Measurements from ENCODE around the gene LGALS1. TPM values are rescaled to one million over a fixed set of nuclear protein-coding genes. Genes with fewer than 3 reads are reported as not detected.

The LGALS1 gene
- total RNA-seq (1,000 to 10,000 TPM; 1,050 to 1,178 TPM), polyA plus RNA-seq (1,000 to 10,000 TPM; 1,845 to 3,139 TPM)
- long read RNA-seq, donor 1, transcript LGALS1-201 (4 exons, 560 nt) = major isoform, 135 of 158 reads
- long read RNA-seq, donor 1, partial matches to known transcripts = 17 of 158 reads
- long read RNA-seq, donor 1, other reads (novel, unspliced or antisense) = 6 of 158 reads
- long read RNA-seq, donor 2, transcript LGALS1-201 (4 exons, 560 nt) = major isoform, 122 of 136 reads
- long read RNA-seq, donor 2, partial matches to known transcripts = 11 of 136 reads
- long read RNA-seq, donor 2, other reads (novel, unspliced or antisense) = 3 of 136 reads

GRCh38 chr22:37674951-37675929 lies at the start of gene LGALS1:
Gene LGALS1 (plus strand): TSS chr22:37675636. CDS start chr22:37675703, 67 bp downstream.
- no peaks in the 10 kb centered on the region for H3K9me3 ChIP-seq (ENCODE audit: control insufficient read depth, low read length)
- intact Hi-C loops (cut with DNase I) = no loop called here
- H3K4me1 ChIP-seq (ENCODE audit: control insufficient read depth in 1 of 2, insufficient read depth in 2 of 2, low read length in 2 of 2) = no peaks in the 10 kb centered on the region
- 0 to 1% methylated on average over 33 to 34 of the region's 34 CpGs for WGBS, 2 donors
- H3K36me3 ChIP-seq (ENCODE audit: control insufficient read depth in 1 of 2, insufficient read depth in 2 of 2, low read length in 1 of 2) = no peaks in the 10 kb centered on the region
- H3K27me3 ChIP-seq (ENCODE audit: control insufficient read depth in 1 of 2, insufficient read depth in 2 of 2, low read length in 1 of 2) = no peaks in the 10 kb centered on the region
- peak within 1 kb of the TSS; percentile 60 to 65 for H3K4me3 ChIP-seq (ENCODE audit: low read length in 2 of 2)
- ATAC-seq (ENCODE audit: low FRiP score) (peak; percentile 93), DNase-seq (peak; percentile 98)
- peak within 1 kb of the TSS in 1 of 2 donors; percentile 77 for H3K27ac ChIP-seq (ENCODE audit: low read depth in 1 of 2, low read length in 2 of 2)

DNA sequence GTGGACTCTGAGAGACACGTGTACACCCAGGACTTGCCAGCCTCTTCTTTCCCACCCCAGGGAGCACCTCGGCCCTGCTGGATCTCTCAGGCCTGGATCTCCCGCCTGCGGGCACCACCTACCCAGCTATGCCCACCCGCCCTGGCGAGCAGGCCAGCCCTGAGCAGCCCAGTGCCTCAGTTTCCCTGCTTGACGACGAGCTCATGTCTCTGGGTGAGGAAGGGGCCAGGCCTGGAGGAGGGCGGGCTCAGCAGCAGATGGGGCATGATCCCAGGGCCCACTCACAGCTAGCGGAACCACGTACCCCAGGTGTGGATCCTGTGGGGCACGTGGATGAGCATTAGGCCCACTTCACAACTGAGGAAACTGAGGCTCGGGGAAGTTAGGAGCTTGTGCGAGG lies 49.7 kb upstream of the LGALS1 start:
- H3K4me1 ChIP-seq (ENCODE audit: control insufficient read depth in 1 of 2, insufficient read depth in 2 of 2, low read length in 2 of 2) = no peaks in the 10 kb centered on the region
- H3K36me3 ChIP-seq (ENCODE audit: control insufficient read depth in 1 of 2, insufficient read depth in 2 of 2, low read length in 1 of 2) = no peaks in the 10 kb centered on the region
- H3K4me3 ChIP-seq (ENCODE audit: low read length in 2 of 2) = no peak overlapping the region
- DNase-seq (no peak), ATAC-seq (ENCODE audit: low FRiP score) (no peak)
- H3K27me3 ChIP-seq (ENCODE audit: control insufficient read depth in 1 of 2, insufficient read depth in 2 of 2, low read length in 1 of 2) = no peaks in the 10 kb centered on the region
- WGBS, 2 donors = 70 to 73% methylated on average over 14 of the region's 14 CpGs
- intact Hi-C loops (cut with DNase I) = no loop called here
- H3K27ac ChIP-seq (ENCODE audit: low read depth in 1 of 2, low read length in 2 of 2) = peak overlapping the region; percentile 3 to 49
- no peaks in the 10 kb centered on the region for H3K9me3 ChIP-seq (ENCODE audit: control insufficient read depth, low read length)

GRCh38 chr22:37626144-37626543 lies 49.3 kb upstream of the LGALS1 start:
- DNase-seq (peak; percentile 86 to 91), ATAC-seq (ENCODE audit: low FRiP score) (peak; percentile 67)
- intact Hi-C loops (cut with DNase I) = no loop called here
- H3K36me3 ChIP-seq (ENCODE audit: control insufficient read depth in 1 of 2, insufficient read depth in 2 of 2, low read length in 1 of 2) = no peaks in the 10 kb centered on the region
- H3K27ac ChIP-seq (ENCODE audit: low read depth in 1 of 2, low read length in 2 of 2) = peak overlapping the region; percentile 3 to 66
- WGBS, 2 donors = 13 to 14% methylated on average over 11 of the region's 11 CpGs
- no peaks in the 10 kb centered on the region for H3K27me3 ChIP-seq (ENCODE audit: control insufficient read depth in 1 of 2, insufficient read depth in 2 of 2, low read length in 1 of 2)
- no peaks in the 10 kb centered on the region for H3K4me1 ChIP-seq (ENCODE audit: control insufficient read depth in 1 of 2, insufficient read depth in 2 of 2, low read length in 2 of 2)
- no peaks in the 10 kb centered on the region for H3K9me3 ChIP-seq (ENCODE audit: control insufficient read depth, low read length)
- H3K4me3 ChIP-seq (ENCODE audit: low read length in 2 of 2) = no peak overlapping the region

- DNase-seq (no peak), ATAC-seq (ENCODE audit: low FRiP score) (no peak)
- Histone ChIP-seq H3K27ac (ENCODE audit: low read depth in 1 of 2, low read length in 2 of 2) (peak overlapping the region in 1 of 2 donors; percentile 66), H3K27me3 (ENCODE audit: control insufficient read depth in 1 of 2, insufficient read depth in 2 of 2, low read length in 1 of 2) (no peaks in the 10 kb centered on the region), H3K4me3 (ENCODE audit: low read length in 2 of 2) (no peak overlapping the region), H3K9me3 (ENCODE audit: control insufficient read depth, low read length) (no peaks in the 10 kb centered on the region), H3K4me1 (ENCODE audit: control insufficient read depth in 1 of 2, insufficient read depth in 2 of 2, low read length in 2 of 2) (no peaks in the 10 kb centered on the region), H3K36me3 (ENCODE audit: control insufficient read depth in 1 of 2, insufficient read depth in 2 of 2, low read length in 1 of 2) (no peaks in the 10 kb centered on the region)
- WGBS, 2 donors = 67 to 68% methylated on average over 13 of the region's 13 CpGs
- intact Hi-C loops (cut with DNase I) = no loop called here
These were observed 48.8 kb upstream of the LGALS1 start for GRCh38 chr22:37626556-37627075.

DNA sequence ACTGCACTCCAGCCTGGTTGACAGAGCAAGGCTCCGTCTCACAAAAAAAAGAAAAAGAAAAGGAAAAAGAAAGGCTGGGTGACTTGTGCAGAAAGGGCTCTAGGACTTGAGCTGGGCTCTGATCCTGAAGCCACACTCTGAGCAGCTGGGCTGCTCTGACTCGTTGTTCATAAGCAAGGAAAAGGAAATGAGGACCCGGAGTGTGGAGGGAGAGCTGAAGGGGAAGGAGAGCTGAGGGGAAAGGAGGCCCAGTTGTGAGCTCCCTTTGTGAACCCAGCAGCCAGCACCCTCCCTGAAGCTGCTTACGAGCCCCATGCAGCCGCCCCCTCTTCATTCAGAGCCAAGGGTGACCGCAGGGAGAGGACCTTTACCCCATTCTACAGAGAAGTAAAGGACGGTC lies 48.3 kb upstream of the LGALS1 start:
- H3K27ac ChIP-seq (ENCODE audit: low read depth in 1 of 2, low read length in 2 of 2) = no peak overlapping the region
- H3K9me3 ChIP-seq (ENCODE audit: control insufficient read depth, low read length) = no peaks in the 10 kb centered on the region
- H3K36me3 ChIP-seq (ENCODE audit: control insufficient read depth in 1 of 2, insufficient read depth in 2 of 2, low read length in 1 of 2) = no peaks in the 10 kb centered on the region
- intact Hi-C loops (cut with DNase I) = no loop called here
- 76 to 79% methylated on average over 6 to 7 of the region's 7 CpGs for WGBS, 2 donors
- H3K27me3 ChIP-seq (ENCODE audit: control insufficient read depth in 1 of 2, insufficient read depth in 2 of 2, low read length in 1 of 2) = no peaks in the 10 kb centered on the region
- H3K4me3 ChIP-seq (ENCODE audit: low read length in 2 of 2) = no peak overlapping the region
- H3K4me1 ChIP-seq (ENCODE audit: control insufficient read depth in 1 of 2, insufficient read depth in 2 of 2, low read length in 2 of 2) = no peaks in the 10 kb centered on the region
- DNase-seq (no peak), ATAC-seq (ENCODE audit: low FRiP score) (no peak)

GRCh38 chr22:37627545-37627944 lies 47.9 kb upstream of the LGALS1 start:
- H3K27me3 ChIP-seq (ENCODE audit: control insufficient read depth in 1 of 2, insufficient read depth in 2 of 2, low read length in 1 of 2) = no peaks in the 10 kb centered on the region
- H3K9me3 ChIP-seq (ENCODE audit: control insufficient read depth, low read length) = no peaks in the 10 kb centered on the region
- H3K36me3 ChIP-seq (ENCODE audit: control insufficient read depth in 1 of 2, insufficient read depth in 2 of 2, low read length in 1 of 2) = no peaks in the 10 kb centered on the region
- DNase-seq (no peak), ATAC-seq (ENCODE audit: low FRiP score) (no peak)
- no peaks in the 10 kb centered on the region for H3K4me1 ChIP-seq (ENCODE audit: control insufficient read depth in 1 of 2, insufficient read depth in 2 of 2, low read length in 2 of 2)
- WGBS, 2 donors = 81 to 86% methylated on average over 5 to 6 of the region's 6 CpGs
- no peak overlapping the region for H3K27ac ChIP-seq (ENCODE audit: low read depth in 1 of 2, low read length in 2 of 2)
- H3K4me3 ChIP-seq (ENCODE audit: low read length in 2 of 2) = no peak overlapping the region
- intact Hi-C loops (cut with DNase I) = no loop called here

- H3K27ac ChIP-seq (ENCODE audit: low read depth in 1 of 2, low read length in 2 of 2) = no peak overlapping the region
These were observed 46.6 kb upstream of the LGALS1 start for GRCh38 chr22:37628830-37629229.

DNA sequence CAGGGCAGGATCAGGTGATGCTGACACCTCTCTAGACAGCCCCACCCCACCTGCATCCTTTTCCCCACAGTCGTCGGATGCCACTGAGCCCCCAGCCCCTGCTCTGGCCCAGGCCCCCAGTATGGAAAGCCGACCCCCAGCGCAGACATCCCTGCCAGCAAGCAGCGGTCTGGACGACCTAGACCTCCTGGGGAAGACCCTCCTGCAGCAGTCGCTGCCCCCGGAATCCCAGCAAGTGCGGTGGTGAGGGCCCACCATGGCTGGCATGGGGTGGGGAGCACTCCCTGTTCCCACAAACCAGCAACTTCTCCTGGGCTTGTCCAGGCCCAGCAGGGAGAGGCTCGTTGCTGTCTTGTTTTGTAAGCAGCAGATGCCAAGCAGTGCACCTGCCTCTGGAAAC lies 45.5 kb upstream of the LGALS1 start:
- ATAC-seq (ENCODE audit: low FRiP score) (no peak), DNase-seq (no peak)
- no peak overlapping the region for H3K27ac ChIP-seq (ENCODE audit: low read depth in 1 of 2, low read length in 2 of 2)
- WGBS, 2 donors = 90 to 92% methylated on average over 10 of the region's 10 CpGs
- H3K4me1 ChIP-seq (ENCODE audit: control insufficient read depth in 1 of 2, insufficient read depth in 2 of 2, low read length in 2 of 2) = no peaks in the 10 kb centered on the region
- no peak overlapping the region for H3K4me3 ChIP-seq (ENCODE audit: low read length in 2 of 2)
- no peaks in the 10 kb centered on the region for H3K36me3 ChIP-seq (ENCODE audit: control insufficient read depth in 1 of 2, insufficient read depth in 2 of 2, low read length in 1 of 2)
- intact Hi-C loops (cut with DNase I) = no loop called here
- no peaks in the 10 kb centered on the region for H3K9me3 ChIP-seq (ENCODE audit: control insufficient read depth, low read length)
- H3K27me3 ChIP-seq (ENCODE audit: control insufficient read depth in 1 of 2, insufficient read depth in 2 of 2, low read length in 1 of 2) = no peaks in the 10 kb centered on the region

More at GRCh38 chr22:37628830-37629229, 46.6 kb upstream of the LGALS1 start:
- no peak for DNase-seq
- WGBS, 2 donors = 92 to 94% methylated on average over 8 of the region's 8 CpGs
- Histone ChIP-seq H3K27me3 (ENCODE audit: control insufficient read depth in 1 of 2, insufficient read depth in 2 of 2, low read length in 1 of 2) (no peaks in the 10 kb centered on the region), H3K4me1 (ENCODE audit: control insufficient read depth in 1 of 2, insufficient read depth in 2 of 2, low read length in 2 of 2) (no peaks in the 10 kb centered on the region), H3K4me3 (ENCODE audit: low read length in 2 of 2) (no peak overlapping the region), H3K9me3 (ENCODE audit: control insufficient read depth, low read length) (no peaks in the 10 kb centered on the region), H3K36me3 (ENCODE audit: control insufficient read depth in 1 of 2, insufficient read depth in 2 of 2, low read length in 1 of 2) (no peaks in the 10 kb centered on the region)
- no peak for ATAC-seq (ENCODE audit: low FRiP score)
- intact Hi-C loops (cut with DNase I) = no loop called here
